Chondrocyte (in vitro differentiated cells): Measurements from ENCODE around the gene OR2H1. TPM values are rescaled to one million over a fixed set of nuclear protein-coding genes. Genes with fewer than 3 reads are reported as not detected.

Experiments used
- DNase-seq: peaks from one replicate; pipeline ENCODE4 v3.0.0; 2021; ENCODE audit warnings: mixed read lengths, low spot score
- H3K27ac Mint-ChIP-seq: one replicate; pipeline ENCODE4 v1.8.0; 2021; ENCODE audit warnings: mild to moderate bottlenecking, moderate library complexity, mixed read lengths; ENCODE audit not compliant: unreplicated experiment
- H3K27me3 Mint-ChIP-seq: 2 replicates; pipeline ENCODE4 v1.8.0; 2021; ENCODE audit warnings: low read depth, mixed read lengths
- H3K36me3 Mint-ChIP-seq: 2 replicates; pipeline ENCODE4 v1.8.0; 2021; ENCODE audit warnings: low read depth, mixed read lengths
- H3K4me1 Mint-ChIP-seq: 2 replicates; pipeline ENCODE4 v1.8.0; 2021; ENCODE audit warnings: low read depth, mild to moderate bottlenecking, mixed read lengths
- H3K4me3 Mint-ChIP-seq: one replicate; pipeline ENCODE4 v1.8.0; 2021; ENCODE audit warnings: mild to moderate bottlenecking, moderate library complexity, mixed read lengths; ENCODE audit not compliant: unreplicated experiment
- H3K9me3 Mint-ChIP-seq: 2 replicates; pipeline ENCODE4 v1.8.0; 2021; ENCODE audit warnings: low read depth, mixed read lengths
- total RNA-seq: library from RNA; stranded (reverse); gene quantifications from 3 replicates; pipeline ENCODE4 v1.2.1, GENCODE V29; 2021
- TF ChIP-seq, protein P1 (sequence below): fragments of 200-600 bp; sonication (generic); IDR thresholded peaks from 2 replicates; pipeline ENCODE4 v1.5.0; 2021; ENCODE audit warnings: antibody characterized with exemption, mild to moderate bottlenecking, moderate library complexity

OR2H1 gene
- total RNA-seq, 1 donor from 2014 or later = not detected

DNA sequence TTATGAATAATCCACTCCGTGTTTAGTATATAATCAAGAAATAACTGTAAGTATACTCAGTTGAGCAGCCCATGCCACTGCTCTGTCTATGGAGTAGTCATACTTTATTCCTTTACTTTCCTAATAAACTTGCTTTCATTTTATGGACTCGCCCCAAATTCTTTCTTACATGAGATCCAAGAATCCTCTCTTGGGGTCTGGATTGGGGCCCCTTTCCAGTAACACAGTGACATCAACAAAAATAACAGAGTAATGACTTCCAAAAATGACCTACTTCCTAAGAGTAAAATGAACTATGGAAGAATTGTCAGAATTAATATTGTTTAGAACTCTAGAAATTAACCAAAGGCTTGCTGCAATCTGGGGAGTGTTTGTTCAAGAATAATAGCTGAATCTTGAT, 8.8 kb downstream of the OR2H1 start:
- Mint-ChIP-seq H3K36me3 (no peaks in the 10 kb centered on the region), H3K9me3 (no peaks in the 10 kb centered on the region), H3K4me3 (no peak overlapping the region), H3K27me3 (peaks cover 8% of the 10 kb centered on the region), H3K4me1 (no peaks in the 10 kb centered on the region), H3K27ac (no peak overlapping the region)
- TF ChIP-seq, protein P1, sequence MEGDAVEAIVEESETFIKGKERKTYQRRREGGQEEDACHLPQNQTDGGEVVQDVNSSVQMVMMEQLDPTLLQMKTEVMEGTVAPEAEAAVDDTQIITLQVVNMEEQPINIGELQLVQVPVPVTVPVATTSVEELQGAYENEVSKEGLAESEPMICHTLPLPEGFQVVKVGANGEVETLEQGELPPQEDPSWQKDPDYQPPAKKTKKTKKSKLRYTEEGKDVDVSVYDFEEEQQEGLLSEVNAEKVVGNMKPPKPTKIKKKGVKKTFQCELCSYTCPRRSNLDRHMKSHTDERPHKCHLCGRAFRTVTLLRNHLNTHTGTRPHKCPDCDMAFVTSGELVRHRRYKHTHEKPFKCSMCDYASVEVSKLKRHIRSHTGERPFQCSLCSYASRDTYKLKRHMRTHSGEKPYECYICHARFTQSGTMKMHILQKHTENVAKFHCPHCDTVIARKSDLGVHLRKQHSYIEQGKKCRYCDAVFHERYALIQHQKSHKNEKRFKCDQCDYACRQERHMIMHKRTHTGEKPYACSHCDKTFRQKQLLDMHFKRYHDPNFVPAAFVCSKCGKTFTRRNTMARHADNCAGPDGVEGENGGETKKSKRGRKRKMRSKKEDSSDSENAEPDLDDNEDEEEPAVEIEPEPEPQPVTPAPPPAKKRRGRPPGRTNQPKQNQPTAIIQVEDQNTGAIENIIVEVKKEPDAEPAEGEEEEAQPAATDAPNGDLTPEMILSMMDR = no peak
- DNase-seq = no peak

- H3K27ac Mint-ChIP-seq = no peak overlapping the region
- no peaks in the 10 kb centered on the region for H3K36me3 Mint-ChIP-seq
- H3K9me3 Mint-ChIP-seq = no peaks in the 10 kb centered on the region
- no peak for DNase-seq
- TF ChIP-seq, protein P1 = no peak
- H3K4me3 Mint-ChIP-seq = no peak overlapping the region
- H3K27me3 Mint-ChIP-seq = peaks cover 8% of the 10 kb centered on the region
- no peaks in the 10 kb centered on the region for H3K4me1 Mint-ChIP-seq
Measured at GRCh38 chr6:29466241-29466640, 9.3 kb downstream of the OR2H1 start.

- Mint-ChIP-seq H3K36me3 (no peaks in the 10 kb centered on the region), H3K27ac (no peak overlapping the region), H3K9me3 (no peaks in the 10 kb centered on the region), H3K4me3 (no peak overlapping the region), H3K27me3 (peaks cover 5% of the 10 kb centered on the region), H3K4me1 (no peaks in the 10 kb centered on the region)
- TF ChIP-seq, protein P1 = no peak
- no peak for DNase-seq
Measured at GRCh38 chr6:29474996-29475395, 18.0 kb downstream of the OR2H1 start.

GRCh38 chr6:29477923-29478450, 21.0 kb downstream of the OR2H1 start:
- Mint-ChIP-seq H3K4me1 (peaks cover 5% of the 10 kb centered on the region), H3K4me3 (no peak overlapping the region), H3K27me3 (peaks cover 3% of the 10 kb centered on the region), H3K9me3 (peaks cover 10% of the 10 kb centered on the region), H3K27ac (no peak overlapping the region), H3K36me3 (no peaks in the 10 kb centered on the region)
- TF ChIP-seq, protein P1 = no peak
- no peak for DNase-seq

- TF ChIP-seq, protein P1 = no peak
- Mint-ChIP-seq H3K27me3 (no peaks in the 10 kb centered on the region), H3K4me1 (peaks cover 12% of the 10 kb centered on the region), H3K36me3 (no peaks in the 10 kb centered on the region), H3K4me3 (no peak overlapping the region), H3K27ac (no peak overlapping the region), H3K9me3 (peaks cover 10% of the 10 kb centered on the region)
- DNase-seq = no peak
Measured at GRCh38 chr6:29478740-29479139, 21.8 kb downstream of the OR2H1 start.
